SK-N-SH treated with all-trans-retinoic acid at 6 μM for 48 hours (cell line): ENCODE data around the gene TAF1C.

ENCODE experiments used
- ATAC-seq: fragments of 200-7000 bp; cut with Tn5 transposase; 3 replicates; pipeline ENCODE4 v1.9.1; 2020; ENCODE audit warnings: mild to moderate bottlenecking, moderate library complexity
- ARNTL ChIP-seq: fragments of 450-650 bp; formaldehyde crosslinking; IDR thresholded peaks from 2 replicates; pipeline ENCODE4 v1.5.0; 2020; ENCODE audit warnings: low read depth, mild to moderate bottlenecking, moderate library complexity, borderline replicate concordance
- CSDC2 ChIP-seq: fragments of 250-450 bp; sonication (Bioruptor Pico); IDR thresholded peaks from 2 replicates; pipeline ENCODE4 v1.5.0; 2020; ENCODE audit warnings: mild to moderate bottlenecking, moderate library complexity
- ESRRG ChIP-seq: fragments of 250-450 bp; sonication (Bioruptor Pico); IDR thresholded peaks from 2 replicates; pipeline ENCODE4 v1.6.1; 2021; ENCODE audit warnings: mild to moderate bottlenecking
- GLIS3 ChIP-seq: fragments of 250-450 bp; sonication (Bioruptor Pico); IDR thresholded peaks from 2 replicates; pipeline ENCODE4 v1.5.0; 2020; ENCODE audit warnings: mild to moderate bottlenecking, moderate library complexity
- ISL1 ChIP-seq: fragments of 250-450 bp; sonication (Bioruptor Pico); IDR thresholded peaks from 2 replicates; pipeline ENCODE4 v2.1.2; 2022; ENCODE audit warnings: mild to moderate bottlenecking, moderate library complexity
- OSR1 ChIP-seq: fragments of 250-450 bp; sonication (Bioruptor Pico); IDR thresholded peaks from 2 replicates; pipeline ENCODE4 v1.8.0; 2022; ENCODE audit warnings: moderate library complexity, mild to moderate bottlenecking, inconsistent platforms
- PPARA ChIP-seq: fragments of 250-450 bp; sonication (Bioruptor Pico); IDR thresholded peaks from 2 replicates; pipeline ENCODE4 v1.5.0; 2020; ENCODE audit warnings: mild to moderate bottlenecking, borderline replicate concordance
- RARB ChIP-seq: fragments of 250-450 bp; sonication (Bioruptor Pico); IDR thresholded peaks from 2 replicates; pipeline ENCODE4 v1.8.0; 2021; ENCODE audit warnings: mild to moderate bottlenecking, moderate library complexity
- SNAI2 ChIP-seq: fragments of 250-450 bp; sonication (Bioruptor Pico); IDR thresholded peaks from 2 replicates; pipeline ENCODE4 v1.5.0; 2020; ENCODE audit warnings: mild to moderate bottlenecking, moderate library complexity
- TCF4 ChIP-seq: fragments of 250-450 bp; sonication (Bioruptor Pico); IDR thresholded peaks from 2 replicates; pipeline ENCODE4 v1.8.0; 2021; ENCODE audit warnings: mild to moderate bottlenecking, moderate library complexity, borderline replicate concordance
- TOX ChIP-seq: fragments of 250-450 bp; sonication (Bioruptor Pico); IDR thresholded peaks from 2 replicates; pipeline ENCODE4 v1.8.0; 2021; ENCODE audit warnings: mild to moderate bottlenecking, moderate library complexity, borderline replicate concordance
- ZC3H10 ChIP-seq: fragments of 250-450 bp; sonication (Bioruptor Pico); IDR thresholded peaks from 2 replicates; pipeline ENCODE4 v1.5.1; 2021; ENCODE audit warnings: mild to moderate bottlenecking, moderate library complexity
- ZFP3 ChIP-seq: fragments of 250-450 bp; sonication (Bioruptor Pico); IDR thresholded peaks from 2 replicates; pipeline ENCODE4 v1.5.0; 2020; ENCODE audit warnings: mild to moderate bottlenecking, moderate library complexity
- ZFP30 ChIP-seq: fragments of 450-650 bp; formaldehyde crosslinking; IDR thresholded peaks from 2 replicates; pipeline ENCODE4 v1.5.0; 2022; ENCODE audit warnings: mild to moderate bottlenecking, moderate library complexity
- ZNF565 ChIP-seq: fragments of 450-650 bp; formaldehyde crosslinking; conservative IDR thresholded peaks from 2 replicates; pipeline ENCODE4 v1.5.0; 2020; ENCODE audit warnings: low read depth, mild to moderate bottlenecking, moderate library complexity
- ZNF8 ChIP-seq: fragments of 450-650 bp; formaldehyde crosslinking; IDR thresholded peaks from 2 replicates; pipeline ENCODE4 v1.5.0; 2020; ENCODE audit warnings: mild to moderate bottlenecking, moderate library complexity
- TF ChIP-seq, protein P1 (sequence below): fragments of 250-450 bp; sonication (Bioruptor Pico); IDR thresholded peaks from 2 replicates; pipeline ENCODE4 v1.8.0; 2020; ENCODE audit warnings: mild to moderate bottlenecking, moderate library complexity, borderline replicate concordance
- TF ChIP-seq, protein P2 (sequence below): fragments of 250-450 bp; sonication (Bioruptor Pico); IDR thresholded peaks from 2 replicates; pipeline ENCODE4 v1.5.1; 2021; ENCODE audit warnings: mild to moderate bottlenecking, moderate library complexity
- TF ChIP-seq, protein P3 (sequence below): fragments of 250-450 bp; sonication (Bioruptor Pico); IDR thresholded peaks from 2 replicates; pipeline ENCODE4 v1.5.1; 2020; ENCODE audit warnings: low read depth, mild to moderate bottlenecking, moderate library complexity
- TF ChIP-seq, protein P4 (sequence below): fragments of 250-450 bp; sonication (Bioruptor Pico); IDR thresholded peaks from 2 replicates; pipeline ENCODE4 v1.5.0; 2020; ENCODE audit warnings: mild to moderate bottlenecking, moderate library complexity
- TF ChIP-seq, protein P5 (sequence below): fragments of 250-450 bp; sonication (Bioruptor Pico); IDR thresholded peaks from 2 replicates; pipeline ENCODE4 v1.8.0; 2021; ENCODE audit warnings: low read depth, mild to moderate bottlenecking, moderate library complexity, borderline replicate concordance

Gene TAF1C

DNA sequence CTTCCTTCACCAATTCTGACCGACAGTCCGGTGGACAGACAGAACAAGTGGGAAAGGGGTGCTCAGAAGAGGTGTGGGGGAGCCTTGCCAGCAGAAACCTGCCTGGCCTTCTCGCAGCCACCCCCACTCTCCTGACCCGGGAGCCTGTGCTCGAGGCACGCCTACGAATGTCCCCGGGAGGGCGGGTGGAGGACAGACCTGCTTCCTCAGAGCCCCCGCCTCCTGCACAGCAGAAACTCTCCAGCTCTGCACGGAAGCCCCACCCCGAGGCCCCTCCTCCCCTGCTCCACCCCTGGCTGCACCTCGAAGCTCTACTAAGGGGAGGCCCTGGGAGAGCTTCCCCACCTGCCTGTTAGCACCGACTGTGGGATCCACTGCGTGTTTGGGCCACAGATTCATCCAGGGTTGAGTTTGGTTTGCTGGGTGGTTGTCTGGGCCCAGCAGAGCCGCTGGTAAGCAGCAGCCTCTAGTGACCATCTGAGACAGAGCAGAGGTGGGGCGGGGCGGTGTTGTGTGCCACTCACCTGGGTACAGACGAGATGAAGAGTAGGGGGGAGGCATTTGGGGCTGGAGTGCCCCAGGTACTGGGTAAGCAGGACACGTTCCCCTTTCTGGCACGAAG lies 6.2 kb downstream of the TAF1C start:
- TF ChIP-seq ZC3H10 (no peak), GLIS3 (CRISPR knock-in tag) (no peak), RARB (CRISPR knock-in tag) (no peak), ISL1 (CRISPR knock-in tag) (no peak), PPARA (CRISPR knock-in tag) (no peak), ESRRG (CRISPR knock-in tag) (no peak), ZNF565 (CRISPR knock-in tag) (no peak), OSR1 (CRISPR knock-in tag) (no peak), ZFP30 (no peak), ZFP3 (CRISPR knock-in tag) (no peak), SNAI2 (CRISPR knock-in tag) (no peak), CSDC2 (CRISPR knock-in tag) (no peak), TOX (CRISPR knock-in tag) (no peak), ARNTL (CRISPR knock-in tag) (no peak), TCF4 (CRISPR knock-in tag) (no peak)
- TF ChIP-seq, protein P1, sequence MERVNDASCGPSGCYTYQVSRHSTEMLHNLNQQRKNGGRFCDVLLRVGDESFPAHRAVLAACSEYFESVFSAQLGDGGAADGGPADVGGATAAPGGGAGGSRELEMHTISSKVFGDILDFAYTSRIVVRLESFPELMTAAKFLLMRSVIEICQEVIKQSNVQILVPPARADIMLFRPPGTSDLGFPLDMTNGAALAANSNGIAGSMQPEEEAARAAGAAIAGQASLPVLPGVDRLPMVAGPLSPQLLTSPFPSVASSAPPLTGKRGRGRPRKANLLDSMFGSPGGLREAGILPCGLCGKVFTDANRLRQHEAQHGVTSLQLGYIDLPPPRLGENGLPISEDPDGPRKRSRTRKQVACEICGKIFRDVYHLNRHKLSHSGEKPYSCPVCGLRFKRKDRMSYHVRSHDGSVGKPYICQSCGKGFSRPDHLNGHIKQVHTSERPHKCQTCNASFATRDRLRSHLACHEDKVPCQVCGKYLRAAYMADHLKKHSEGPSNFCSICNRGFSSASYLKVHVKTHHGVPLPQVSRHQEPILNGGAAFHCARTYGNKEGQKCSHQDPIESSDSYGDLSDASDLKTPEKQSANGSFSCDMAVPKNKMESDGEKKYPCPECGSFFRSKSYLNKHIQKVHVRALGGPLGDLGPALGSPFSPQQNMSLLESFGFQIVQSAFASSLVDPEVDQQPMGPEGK: no peak
- TF ChIP-seq, protein P2, sequence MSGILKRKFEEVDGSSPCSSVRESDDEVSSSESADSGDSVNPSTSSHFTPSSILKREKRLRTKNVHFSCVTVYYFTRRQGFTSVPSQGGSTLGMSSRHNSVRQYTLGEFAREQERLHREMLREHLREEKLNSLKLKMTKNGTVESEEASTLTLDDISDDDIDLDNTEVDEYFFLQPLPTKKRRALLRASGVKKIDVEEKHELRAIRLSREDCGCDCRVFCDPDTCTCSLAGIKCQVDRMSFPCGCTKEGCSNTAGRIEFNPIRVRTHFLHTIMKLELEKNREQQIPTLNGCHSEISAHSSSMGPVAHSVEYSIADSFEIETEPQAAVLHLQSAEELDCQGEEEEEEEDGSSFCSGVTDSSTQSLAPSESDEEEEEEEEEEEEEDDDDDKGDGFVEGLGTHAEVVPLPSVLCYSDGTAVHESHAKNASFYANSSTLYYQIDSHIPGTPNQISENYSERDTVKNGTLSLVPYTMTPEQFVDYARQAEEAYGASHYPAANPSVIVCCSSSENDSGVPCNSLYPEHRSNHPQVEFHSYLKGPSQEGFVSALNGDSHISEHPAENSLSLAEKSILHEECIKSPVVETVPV: no peak
- TF ChIP-seq, protein P3, sequence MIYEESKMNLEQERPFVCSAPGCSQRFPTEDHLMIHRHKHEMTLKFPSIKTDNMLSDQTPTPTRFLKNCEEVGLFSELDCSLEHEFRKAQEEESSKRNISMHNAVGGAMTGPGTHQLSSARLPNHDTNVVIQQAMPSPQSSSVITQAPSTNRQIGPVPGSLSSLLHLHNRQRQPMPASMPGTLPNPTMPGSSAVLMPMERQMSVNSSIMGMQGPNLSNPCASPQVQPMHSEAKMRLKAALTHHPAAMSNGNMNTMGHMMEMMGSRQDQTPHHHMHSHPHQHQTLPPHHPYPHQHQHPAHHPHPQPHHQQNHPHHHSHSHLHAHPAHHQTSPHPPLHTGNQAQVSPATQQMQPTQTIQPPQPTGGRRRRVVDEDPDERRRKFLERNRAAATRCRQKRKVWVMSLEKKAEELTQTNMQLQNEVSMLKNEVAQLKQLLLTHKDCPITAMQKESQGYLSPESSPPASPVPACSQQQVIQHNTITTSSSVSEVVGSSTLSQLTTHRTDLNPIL (CRISPR knock-in tag): no peak
- TF ChIP-seq, protein P4, sequence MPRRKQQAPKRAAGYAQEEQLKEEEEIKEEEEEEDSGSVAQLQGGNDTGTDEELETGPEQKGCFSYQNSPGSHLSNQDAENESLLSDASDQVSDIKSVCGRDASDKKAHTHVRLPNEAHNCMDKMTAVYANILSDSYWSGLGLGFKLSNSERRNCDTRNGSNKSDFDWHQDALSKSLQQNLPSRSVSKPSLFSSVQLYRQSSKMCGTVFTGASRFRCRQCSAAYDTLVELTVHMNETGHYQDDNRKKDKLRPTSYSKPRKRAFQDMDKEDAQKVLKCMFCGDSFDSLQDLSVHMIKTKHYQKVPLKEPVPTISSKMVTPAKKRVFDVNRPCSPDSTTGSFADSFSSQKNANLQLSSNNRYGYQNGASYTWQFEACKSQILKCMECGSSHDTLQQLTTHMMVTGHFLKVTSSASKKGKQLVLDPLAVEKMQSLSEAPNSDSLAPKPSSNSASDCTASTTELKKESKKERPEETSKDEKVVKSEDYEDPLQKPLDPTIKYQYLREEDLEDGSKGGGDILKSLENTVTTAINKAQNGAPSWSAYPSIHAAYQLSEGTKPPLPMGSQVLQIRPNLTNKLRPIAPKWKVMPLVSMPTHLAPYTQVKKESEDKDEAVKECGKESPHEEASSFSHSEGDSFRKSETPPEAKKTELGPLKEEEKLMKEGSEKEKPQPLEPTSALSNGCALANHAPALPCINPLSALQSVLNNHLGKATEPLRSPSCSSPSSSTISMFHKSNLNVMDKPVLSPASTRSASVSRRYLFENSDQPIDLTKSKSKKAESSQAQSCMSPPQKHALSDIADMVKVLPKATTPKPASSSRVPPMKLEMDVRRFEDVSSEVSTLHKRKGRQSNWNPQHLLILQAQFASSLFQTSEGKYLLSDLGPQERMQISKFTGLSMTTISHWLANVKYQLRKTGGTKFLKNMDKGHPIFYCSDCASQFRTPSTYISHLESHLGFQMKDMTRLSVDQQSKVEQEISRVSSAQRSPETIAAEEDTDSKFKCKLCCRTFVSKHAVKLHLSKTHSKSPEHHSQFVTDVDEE (CRISPR knock-in tag): no peak
- TF ChIP-seq, protein P5, sequence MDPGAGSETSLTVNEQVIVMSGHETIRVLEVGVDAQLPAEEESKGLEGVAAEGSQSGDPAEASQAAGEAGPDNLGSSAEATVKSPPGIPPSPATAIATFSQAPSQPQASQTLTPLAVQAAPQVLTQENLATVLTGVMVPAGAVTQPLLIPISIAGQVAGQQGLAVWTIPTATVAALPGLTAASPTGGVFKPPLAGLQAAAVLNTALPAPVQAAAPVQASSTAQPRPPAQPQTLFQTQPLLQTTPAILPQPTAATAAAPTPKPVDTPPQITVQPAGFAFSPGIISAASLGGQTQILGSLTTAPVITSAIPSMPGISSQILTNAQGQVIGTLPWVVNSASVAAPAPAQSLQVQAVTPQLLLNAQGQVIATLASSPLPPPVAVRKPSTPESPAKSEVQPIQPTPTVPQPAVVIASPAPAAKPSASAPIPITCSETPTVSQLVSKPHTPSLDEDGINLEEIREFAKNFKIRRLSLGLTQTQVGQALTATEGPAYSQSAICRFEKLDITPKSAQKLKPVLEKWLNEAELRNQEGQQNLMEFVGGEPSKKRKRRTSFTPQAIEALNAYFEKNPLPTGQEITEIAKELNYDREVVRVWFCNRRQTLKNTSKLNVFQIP: no peak
- no peak for ATAC-seq

DNA sequence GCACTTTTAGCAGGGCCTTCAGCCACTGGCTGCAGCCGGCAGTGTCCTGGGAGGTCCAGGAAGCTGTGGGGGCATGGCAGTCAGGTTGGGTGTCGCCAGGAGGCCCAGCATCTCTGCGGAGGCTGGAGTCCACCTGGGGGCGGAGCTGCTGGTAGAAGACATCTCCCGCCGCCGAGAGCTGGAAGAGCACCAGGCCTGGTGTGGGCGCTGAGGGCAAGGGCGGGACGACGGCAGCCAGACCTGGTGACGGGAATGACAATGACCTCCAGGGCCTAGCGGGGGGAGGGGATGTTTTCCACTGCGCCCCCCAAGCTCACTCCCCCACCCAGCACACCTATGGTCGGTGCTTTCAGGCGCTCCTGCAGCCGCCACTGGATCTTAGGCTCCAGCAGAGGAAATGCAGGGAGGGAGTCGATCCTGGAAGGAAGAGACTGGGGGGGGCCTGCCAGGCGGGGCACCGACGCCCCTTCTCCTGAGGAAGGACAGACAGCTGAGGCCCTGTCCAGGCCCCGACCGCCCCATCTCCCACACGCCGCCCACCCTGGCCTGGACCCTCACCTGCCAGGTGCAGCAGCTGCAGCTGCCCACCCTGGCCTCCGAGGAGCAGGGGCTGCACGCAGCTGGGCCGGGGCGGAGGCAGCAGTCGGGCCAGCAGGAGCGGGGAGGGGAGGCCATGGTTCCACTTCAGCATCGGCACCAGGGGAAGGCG lies 7.1 kb downstream of the TAF1C start:
- TF ChIP-seq ISL1 (CRISPR knock-in tag): no peak
- no peak for TF ChIP-seq ARNTL (CRISPR knock-in tag)
- no peak for TF ChIP-seq ZC3H10
- TF ChIP-seq, protein P1: no peak
- no peak for TF ChIP-seq ZNF8 (CRISPR knock-in tag)
- TF ChIP-seq SNAI2 (CRISPR knock-in tag): no peak

More for the DNA sequence above, 7.1 kb downstream of the TAF1C start:
- no peak for ATAC-seq
